Epithelial cell of prostate (primary cell): ENCODE data around the gene AGRP.

Experiments
- DNase-seq: peaks from one replicate; pipeline ENCODE4 v3.0.0-alpha.2; 2011; ENCODE audit warnings: low read depth, low spot score
- H3K27ac ChIP-seq: fragments of 450-650 bp; 2 replicates; pipeline ENCODE4 v1.5.1; 2017; ENCODE audit warnings: mild to moderate bottlenecking

The AGRP gene

DNA sequence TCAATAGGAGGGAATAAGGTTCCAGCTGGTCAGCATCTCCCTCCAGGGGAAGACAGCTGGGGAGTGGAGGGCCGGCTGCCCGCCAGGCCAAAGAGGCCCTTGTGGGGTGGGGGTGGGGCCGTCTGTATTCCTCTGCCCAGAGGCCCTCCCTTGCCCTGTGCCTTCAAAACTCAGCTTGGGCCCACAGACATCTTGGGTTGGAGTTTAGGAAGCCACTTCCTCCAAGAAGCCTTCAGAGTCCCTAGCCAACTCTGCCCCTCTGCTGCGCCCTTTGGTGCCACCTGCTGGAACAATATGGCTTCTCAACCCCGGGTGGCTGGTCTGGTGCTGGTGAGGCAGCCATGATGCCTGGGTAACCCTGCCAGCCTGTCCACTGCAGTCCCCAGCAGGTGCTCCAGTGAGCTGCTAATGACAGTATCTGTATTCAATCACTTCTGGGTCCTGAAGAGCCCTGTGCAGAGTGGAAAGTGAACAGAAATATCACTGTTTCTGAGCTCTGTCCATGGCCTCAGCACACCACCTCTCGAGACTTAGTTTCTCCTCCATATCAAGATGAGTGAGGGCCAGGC, 35.8 kb downstream of the AGRP start:
- H3K27ac ChIP-seq, result no peak overlapping the region
- no peak for DNase-seq

DNA sequence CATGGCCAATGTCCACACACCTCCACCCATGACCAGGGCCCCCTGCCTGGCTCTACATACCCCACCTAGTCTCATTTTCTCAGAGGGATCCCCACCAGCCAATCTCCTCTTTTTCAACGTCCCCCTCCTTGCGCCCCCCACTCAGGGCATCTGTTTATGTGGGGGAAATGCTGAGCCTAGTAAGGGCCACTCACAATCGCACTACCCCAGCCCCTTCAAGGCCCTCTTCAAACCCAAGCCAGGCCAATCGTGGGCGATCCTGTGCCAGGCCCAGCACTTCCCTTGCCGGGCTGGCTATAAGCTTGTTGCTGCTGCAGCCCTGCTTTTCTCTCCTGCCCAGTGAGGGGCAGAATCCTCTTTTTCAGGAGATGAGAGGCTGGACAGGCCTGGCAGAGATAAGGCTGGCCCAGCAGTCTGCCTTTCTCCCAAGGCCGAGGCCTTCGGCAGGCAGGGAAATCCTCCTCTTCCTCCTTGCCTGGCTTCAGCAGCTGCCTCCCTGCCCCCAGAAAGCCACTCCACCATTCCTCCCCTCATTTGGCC, 36.3 kb downstream of the AGRP start:
- DNase-seq, result no peak
- H3K27ac ChIP-seq, result no peak overlapping the region

DNA sequence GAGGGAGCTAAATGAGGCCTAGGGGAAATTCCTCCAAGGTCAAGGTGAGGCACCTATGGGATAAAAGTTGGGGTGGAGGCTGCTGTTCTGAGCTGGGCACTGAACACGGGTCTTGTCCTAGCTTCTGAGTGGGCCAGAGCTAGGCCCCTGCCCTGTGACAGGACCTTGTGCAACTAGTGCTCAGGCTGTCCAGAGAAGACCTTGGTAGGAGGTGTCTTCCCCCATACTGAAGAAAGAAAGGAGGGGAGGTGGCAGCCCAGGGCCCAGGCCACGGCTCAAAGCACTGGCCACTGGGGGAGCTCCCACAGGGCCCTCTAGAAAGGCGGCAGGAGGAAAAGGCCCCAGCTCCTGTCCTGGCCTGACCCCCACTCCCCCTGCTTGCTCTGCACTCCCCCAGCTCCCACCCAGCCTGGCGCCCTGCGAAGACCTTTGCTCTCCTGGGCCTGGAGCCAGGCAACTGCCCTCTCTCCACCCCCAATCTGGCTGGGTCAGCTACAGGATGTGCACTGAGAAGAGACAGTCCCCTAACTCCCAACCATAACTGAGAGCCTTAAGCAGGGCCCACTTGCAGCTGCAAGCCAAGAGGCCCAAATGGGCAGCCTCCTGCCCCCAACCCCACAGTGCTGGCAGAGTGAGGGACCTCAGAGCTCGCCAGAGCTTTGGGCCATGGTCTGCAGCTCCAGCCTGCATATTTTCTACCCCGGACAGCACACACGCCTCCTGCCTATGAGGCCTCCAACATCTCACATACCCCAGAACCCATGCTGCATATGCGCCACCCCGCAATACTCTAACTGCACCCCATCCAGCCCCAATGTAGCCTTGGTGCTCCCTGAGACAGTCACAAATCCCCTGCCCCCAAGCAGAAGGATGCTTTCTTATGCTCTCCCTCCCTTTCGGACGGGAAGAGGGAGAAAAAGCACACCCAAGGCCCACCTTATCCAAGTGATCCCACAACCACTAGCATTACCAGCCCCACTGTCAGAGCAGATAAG, 37.1 kb downstream of the AGRP start:
- no peak overlapping the region for H3K27ac ChIP-seq
- DNase-seq, result no peak

DNA sequence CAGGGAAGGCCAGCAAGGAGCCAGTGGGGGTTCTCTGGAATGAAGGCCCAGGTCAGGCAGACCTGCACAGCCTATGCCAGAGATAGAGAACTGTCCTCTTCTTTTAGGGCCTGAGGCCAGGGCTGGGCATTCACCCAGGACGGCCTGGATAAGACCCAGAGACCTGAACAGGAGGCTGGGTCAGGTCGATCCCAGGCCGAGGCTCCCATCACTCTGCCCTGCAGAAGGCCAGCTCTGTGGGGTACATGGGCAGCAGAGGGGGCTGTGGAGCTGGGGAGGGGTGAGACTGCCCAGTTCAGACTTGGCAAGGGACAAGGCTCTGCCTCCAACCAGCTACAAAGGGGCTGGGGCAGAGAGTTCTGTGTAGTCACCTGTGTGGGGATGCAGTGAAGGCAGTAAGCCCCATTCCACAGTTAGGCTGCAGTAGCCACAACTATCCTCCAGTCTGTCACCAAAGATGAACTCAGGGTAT, 37.9 kb downstream of the AGRP start:
- DNase-seq, result no peak
- no peak overlapping the region for H3K27ac ChIP-seq

DNA sequence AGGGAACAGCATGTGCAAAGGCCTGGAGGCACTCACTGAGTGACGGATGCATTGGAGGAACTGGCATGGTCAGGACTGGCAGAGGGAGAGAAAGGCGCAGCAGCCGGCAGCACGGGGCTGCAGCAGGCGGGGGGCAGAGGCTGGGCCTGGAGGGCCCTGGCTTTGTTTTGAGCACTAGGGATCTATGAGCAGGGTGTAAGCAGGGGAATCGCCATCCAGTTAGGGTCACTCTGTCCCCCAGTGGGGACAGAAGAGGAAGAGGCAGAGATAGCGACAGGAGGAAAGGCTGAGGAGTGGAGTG, 38.3 kb downstream of the AGRP start:
- no peak for DNase-seq

DNA sequence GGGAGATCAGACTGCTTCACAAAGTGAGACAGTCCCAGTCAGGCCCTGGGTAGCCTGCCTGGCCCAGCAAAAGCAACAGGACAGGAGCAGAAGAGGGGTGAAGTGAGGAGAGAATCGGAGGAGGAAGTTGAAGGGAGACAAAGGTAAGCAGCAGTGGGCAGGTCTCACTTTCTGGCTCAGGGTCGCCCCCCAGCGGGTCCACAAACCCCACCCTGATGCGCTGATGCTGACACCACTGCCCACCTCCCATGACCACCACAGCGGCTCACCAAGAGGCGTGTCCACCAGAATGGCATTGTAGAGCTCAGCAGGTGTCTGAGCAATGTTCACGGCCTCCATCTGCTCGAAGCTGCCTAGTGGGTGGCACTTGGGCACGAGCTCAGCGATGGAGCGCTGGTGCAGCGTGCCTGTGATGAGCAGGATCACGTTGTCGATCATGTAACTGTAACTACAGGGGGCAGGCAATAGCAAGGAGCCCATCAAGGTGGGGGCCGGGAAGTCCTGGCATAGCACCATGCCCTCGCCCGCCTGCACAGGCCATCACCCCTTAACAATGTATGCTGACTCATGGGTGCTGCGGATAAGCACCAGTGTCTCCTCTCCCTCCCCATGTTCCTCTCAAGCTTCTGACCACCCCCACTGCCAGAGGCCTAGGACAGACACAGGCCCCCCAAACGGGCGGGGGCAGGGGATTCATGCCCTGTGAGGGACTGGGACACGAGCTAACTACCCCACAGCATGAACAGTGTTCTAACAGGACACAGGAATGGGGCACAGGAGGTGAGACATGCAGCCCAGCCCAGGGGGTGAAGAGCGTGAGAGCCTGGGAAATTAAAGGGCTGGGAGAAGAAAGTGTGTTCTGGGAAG, 38.9 kb downstream of the AGRP start:
- DNase-seq, result no peak
- H3K27ac ChIP-seq, result no peak overlapping the region

More for the DNA sequence above, 38.3 kb downstream of the AGRP start:
- H3K27ac ChIP-seq, result no peak overlapping the region

DNA sequence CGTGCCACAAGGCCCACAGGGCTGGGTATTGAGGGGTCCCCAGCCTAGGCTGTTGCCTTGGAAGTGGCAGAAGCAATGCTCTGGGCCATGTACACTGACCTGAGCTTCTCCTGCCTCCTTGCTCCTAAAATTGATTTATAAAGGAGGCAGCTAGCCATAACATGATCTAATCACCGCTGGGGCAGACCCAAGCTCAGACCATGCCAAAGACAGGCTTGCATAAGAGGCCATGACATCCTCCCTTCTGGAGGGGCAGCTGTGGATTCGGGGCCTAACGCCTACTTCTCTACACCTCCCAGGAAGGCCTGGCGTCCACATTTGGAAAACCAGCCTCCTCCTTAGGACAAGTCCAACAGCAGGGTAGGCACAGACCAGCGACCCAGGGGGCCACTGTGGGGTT, 40.1 kb downstream of the AGRP start:
- H3K27ac ChIP-seq, result no peak overlapping the region
- DNase-seq, result no peak

DNA sequence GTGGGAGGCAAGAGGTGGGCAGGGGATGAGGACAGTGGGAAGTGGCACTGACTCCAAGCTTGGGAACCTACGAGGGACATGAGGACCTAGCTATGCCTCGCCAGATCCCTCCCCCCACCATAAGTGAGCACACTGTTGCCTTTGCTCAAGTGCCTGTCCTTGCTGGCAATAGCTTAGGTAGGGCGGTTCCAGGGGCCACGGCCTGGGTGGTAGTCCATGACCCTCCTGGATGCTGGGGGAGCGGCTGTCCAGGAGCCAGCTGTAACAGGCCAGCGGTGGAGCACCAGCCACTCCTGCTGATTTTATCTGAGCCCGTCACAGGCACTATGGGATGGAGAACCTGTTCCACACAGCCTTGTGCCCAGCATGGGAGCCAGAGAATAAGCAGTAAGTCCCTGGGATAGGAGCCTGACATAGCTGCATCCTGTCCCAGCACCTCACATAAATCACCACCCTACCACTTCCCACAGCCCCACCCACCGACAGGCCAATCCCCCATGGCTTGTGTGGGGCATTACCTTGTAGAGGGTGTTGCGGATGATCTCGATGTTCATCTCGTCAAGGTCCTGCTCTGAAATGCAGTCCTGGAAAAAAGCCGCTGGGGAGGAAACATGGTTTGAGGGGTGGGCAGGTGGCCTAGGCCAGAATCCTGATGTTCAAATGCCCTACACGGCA, 40.6 kb downstream of the AGRP start:
- no peak overlapping the region for H3K27ac ChIP-seq
- no peak for DNase-seq

DNA sequence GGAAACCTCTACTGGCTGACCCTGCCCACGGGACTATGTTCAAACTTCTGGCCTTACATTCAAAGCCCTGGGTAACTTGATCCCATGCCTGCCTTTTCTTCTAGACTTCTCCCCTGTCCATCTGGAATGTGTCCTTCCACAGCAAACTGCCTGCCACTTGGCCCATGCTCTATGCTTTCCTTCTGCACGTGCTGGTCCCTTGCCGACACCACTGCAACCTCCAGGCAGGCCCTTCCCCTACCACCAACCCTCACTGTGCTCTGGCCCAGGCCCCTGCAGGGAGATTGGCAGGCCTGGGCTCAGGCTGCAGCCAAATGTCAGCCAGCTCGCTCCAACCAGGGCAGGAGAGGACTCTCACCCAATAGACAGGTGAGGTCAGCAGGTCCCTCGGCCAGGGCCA, 41.4 kb downstream of the AGRP start:
- H3K27ac ChIP-seq, result no peak overlapping the region
- no peak for DNase-seq

DNA sequence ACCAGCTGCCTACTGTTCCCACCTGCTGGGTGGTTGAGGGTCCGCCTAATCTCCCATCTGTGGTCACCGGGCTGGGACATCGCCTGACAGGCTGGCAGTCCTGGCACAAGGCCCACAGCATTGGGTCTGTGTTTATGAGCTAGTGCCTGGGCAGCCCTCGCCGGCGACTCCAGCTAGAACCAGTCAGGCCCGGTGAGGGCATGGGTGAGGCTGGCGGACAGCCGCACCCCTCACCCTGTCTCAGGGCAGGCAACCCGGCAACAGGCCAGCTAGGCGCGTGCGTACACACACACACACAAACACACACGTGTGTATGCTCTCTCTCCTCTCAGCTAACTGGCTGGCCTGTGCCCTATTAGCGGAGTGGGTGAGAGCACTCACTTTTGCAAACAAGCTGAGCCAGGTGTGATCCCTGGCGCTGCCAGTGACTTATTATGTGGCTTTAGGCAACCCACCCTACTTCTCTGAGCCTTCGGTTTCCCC, 42.0 kb downstream of the AGRP start:
- H3K27ac ChIP-seq, result no peak overlapping the region
- DNase-seq, result no peak

DNA sequence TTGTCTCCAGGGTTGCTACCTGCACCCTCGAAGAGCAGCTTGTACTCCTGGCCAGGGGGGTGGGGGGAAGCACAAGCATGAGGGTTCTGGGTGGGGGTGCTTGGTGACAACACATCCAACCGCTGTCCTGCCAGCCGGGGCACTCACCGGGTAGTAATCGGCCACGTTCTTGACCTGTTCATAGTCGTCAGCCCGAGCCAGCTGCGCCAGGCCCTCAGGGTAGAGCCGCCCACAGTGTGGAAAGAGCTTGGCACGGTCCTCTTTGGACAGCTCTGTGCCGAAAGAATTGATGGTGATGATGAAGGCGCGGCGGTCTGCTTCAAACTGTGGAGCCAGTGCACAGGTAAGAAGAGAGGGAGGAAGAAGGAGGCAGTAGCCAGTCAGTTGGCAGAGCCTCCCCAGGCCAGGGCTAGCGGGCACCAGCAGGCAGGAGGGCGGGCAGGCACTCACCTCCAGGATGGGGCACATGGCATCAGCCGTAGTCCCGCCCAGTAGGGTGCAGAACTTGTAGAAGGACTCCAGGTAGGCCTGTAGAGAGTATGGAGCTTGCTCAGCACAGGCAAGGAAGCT, 44.4 kb downstream of the AGRP start:
- DNase-seq, result no peak
- no peak overlapping the region for H3K27ac ChIP-seq

DNA sequence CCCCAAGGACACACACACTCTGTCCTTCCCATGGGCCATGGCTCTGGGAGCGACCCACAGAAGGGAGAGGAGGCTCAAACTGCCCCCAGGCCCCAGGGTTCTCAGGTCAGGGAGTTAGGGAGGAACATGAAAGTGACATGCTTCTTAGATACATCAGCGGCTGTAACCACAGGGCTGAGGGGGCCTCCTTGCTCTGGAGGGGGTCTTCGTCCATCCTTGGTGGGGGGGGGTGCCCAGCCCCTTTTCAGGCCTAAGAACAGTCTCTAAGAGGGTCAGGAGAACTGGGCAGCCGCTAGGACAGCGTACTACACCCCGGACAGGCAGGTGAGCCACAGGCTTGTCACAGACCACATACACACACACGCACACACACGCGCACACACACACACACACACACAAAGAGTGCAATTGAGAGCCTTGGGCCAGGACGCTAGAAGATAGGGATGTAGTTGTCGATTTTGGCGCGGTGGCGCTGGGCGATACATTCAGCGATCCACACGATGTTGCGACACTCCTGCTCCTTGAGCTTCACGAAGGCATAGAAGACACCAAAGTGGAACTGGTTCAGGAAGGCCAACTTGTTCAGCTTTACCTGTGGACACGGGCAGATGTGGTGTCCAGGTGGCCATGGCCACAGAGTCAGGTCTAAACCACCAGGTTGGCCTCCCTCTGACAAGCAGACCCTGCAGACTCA, 45.1 kb downstream of the AGRP start:
- no peak overlapping the region for H3K27ac ChIP-seq
- no peak for DNase-seq

DNA sequence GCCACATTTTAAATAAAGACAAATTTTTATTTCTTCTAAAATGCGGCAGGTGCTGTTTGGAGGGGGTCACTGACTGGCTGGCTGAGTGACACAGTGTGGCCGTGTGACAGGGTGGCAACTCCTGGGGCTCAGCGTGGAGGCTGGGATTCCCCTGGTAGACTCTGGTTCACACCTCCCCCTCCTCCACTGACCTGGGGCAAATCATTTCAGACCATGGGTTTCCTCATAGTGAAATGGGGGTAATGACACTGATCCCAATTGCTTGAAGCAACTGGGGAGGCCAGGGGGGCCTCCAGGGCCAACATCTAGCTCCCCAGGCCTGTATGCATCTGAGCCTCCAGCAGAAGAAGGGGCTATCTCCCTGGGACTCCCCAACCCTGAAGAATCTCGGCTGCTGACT, 45.8 kb downstream of the AGRP start:
- DNase-seq, result no peak

DNA sequence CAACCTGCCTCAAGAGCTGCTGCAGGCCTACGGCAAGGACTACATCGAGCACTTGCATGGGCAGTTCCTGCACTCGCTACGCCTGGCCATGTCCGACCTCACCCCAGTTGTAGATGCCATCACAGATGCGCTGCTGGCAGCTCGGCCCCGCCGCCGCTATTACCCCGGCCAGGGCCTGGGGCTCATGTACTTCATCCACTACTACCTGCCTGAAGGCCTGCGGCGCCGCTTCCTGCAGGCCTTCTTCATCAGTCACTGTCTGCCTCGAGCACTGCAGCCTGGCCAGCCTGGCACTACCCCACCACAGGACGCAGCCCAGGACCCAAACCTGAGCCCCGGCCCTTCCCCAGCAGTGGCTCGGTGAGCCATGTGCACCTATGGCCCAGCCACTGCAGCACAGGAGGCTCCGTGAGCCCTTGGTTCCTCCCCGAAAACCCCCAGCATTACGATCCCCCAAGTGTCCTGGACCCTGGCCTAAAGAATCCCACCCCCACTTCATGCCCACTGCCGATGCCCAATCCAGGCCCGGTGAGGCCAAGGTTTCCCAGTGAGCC, 46.6 kb downstream of the AGRP start:
- no peak for DNase-seq
- no peak overlapping the region for H3K27ac ChIP-seq

More for the DNA sequence above, 45.8 kb downstream of the AGRP start:
- no peak overlapping the region for H3K27ac ChIP-seq

DNA sequence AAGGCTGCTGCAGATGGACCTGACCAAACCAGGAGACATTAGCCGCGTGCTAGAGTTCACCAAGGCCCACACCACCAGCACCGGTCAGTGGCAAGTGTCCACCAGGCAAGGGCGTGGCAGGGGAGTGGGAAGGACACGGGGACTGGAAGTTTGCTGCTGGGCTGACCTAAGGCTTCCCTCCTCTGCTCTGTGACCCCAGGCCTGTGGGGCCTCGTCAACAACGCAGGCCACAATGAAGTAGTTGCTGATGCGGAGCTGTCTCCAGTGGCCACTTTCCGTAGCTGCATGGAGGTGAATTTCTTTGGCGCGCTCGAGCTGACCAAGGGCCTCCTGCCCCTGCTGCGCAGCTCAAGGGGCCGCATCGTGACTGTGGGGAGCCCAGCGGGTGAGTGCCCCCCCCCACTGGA, 47.6 kb downstream of the AGRP start:
- DNase-seq, result no peak
- H3K27ac ChIP-seq, result no peak overlapping the region

DNA sequence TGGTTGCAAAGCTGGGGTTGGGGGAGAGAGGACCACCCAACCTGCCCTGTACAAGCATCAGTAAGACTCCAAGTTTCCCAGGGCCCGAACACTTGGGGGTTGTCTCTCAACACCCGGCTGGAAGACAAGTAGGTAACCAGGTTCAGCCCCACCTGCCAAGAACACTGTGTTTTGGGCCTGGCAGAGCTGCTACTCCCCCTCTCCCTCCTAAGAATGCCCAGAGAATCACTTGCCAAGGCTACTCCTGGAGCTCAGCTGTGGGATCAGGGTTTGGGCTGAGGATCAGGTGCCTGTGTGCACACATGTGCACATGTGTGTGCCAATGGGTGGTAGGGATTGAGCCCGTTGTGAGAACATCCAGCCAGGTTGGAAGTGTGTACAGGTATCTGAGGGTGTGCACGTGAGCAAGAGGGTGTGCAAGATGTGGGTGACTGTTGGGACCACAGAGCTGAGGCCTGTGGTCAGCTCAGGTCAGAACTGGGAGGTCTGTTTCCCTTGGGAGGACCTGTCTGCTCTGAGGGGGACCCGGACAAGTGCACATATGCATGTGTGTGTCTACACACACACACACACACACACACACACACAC, 50.1 kb downstream of the AGRP start:
- DNase-seq, result no peak
- no peak overlapping the region for H3K27ac ChIP-seq
